Fibroblast of the aortic adventitia (primary cell): Measurements from ENCODE around the gene GRM2. TPM values are rescaled to one million over a fixed set of nuclear protein-coding genes. Genes with fewer than 3 reads are reported as not detected.

Experiments used
- DNase-seq: peaks from one replicate; pipeline ENCODE4 v3.0.0-alpha.2; 2010; ENCODE audit warnings: low read depth
- H3K4me3 ChIP-seq: 2 replicates; pipeline ENCODE4 v1.5.1; 2011; ENCODE audit warnings: low read depth, mild to moderate bottlenecking, control low read depth, low read length, moderate library complexity
- CTCF ChIP-seq: IDR thresholded peaks from 2 replicates; pipeline ENCODE4 v1.5.1; 2011; ENCODE audit warnings: mild to moderate bottlenecking, low read length, control low read depth, inconsistent platforms; ENCODE audit not compliant: insufficient read depth
- total RNA-seq: library from RNA; depleted of rRNA; stranded (reverse); fragments of >200 nt; gene quantifications from 2 replicates; pipeline ENCODE4 v1.2.3, GENCODE V29; 2012; ENCODE audit warnings: low replicate concordance

The GRM2 gene
- total RNA-seq, 1 donor, result under 0.01 TPM

GRCh38 chr3:51703761-51704510, 2.9 kb upstream of the GRM2 start:
- no peak for DNase-seq
- no peak overlapping the region for H3K4me3 ChIP-seq
- no peak for TF ChIP-seq CTCF

- no peak for DNase-seq
- TF ChIP-seq CTCF, result no peak
Measured at GRCh38 chr3:51704511-51704950, 2.3 kb upstream of the GRM2 start.

GRCh38 chr3:51705276-51706020, 1.4 kb upstream of the GRM2 start:
- no peak for DNase-seq
- no peak overlapping the region for H3K4me3 ChIP-seq
- no peak for TF ChIP-seq CTCF

More at GRCh38 chr3:51704511-51704950, 2.3 kb upstream of the GRM2 start:
- H3K4me3 ChIP-seq, result no peak overlapping the region

- H3K4me3 ChIP-seq, result no peak overlapping the region
- TF ChIP-seq CTCF, result no peak
- DNase-seq, result no peak
Measured at GRCh38 chr3:51706021-51706485, 815 bp upstream of the GRM2 start.

- no peak for TF ChIP-seq CTCF
- no peak overlapping the region for H3K4me3 ChIP-seq
- DNase-seq, result no peak
Measured at GRCh38 chr3:51708216-51708845, 1.5 kb downstream of the GRM2 start.

GRCh38 chr3:51709004-51709420, 2.1 kb downstream of the GRM2 start:
- DNase-seq, result no peak
- no peak overlapping the region for H3K4me3 ChIP-seq
- no peak for TF ChIP-seq CTCF
